Mucosa of gallbladder (tissue), 1 donor: Measurements from ENCODE around the gene FHIT. TPM values are rescaled to one million over a fixed set of nuclear protein-coding genes. Genes with fewer than 3 reads are reported as not detected.

Experiments used
- DNase-seq: peaks from one replicate; pipeline ENCODE4 v3.0.0-alpha.2; 2020; ENCODE audit warnings: low spot score
- total RNA-seq: library from RNA; stranded (reverse); gene quantifications from one replicate; pipeline ENCODE4 v1.2.1, GENCODE V29; 2021
- donor health status: DM: no; HTN: no; CAD: no.

FHIT gene
- total RNA-seq, 1 donor from 2014 or later = 38.6 TPM

DNA sequence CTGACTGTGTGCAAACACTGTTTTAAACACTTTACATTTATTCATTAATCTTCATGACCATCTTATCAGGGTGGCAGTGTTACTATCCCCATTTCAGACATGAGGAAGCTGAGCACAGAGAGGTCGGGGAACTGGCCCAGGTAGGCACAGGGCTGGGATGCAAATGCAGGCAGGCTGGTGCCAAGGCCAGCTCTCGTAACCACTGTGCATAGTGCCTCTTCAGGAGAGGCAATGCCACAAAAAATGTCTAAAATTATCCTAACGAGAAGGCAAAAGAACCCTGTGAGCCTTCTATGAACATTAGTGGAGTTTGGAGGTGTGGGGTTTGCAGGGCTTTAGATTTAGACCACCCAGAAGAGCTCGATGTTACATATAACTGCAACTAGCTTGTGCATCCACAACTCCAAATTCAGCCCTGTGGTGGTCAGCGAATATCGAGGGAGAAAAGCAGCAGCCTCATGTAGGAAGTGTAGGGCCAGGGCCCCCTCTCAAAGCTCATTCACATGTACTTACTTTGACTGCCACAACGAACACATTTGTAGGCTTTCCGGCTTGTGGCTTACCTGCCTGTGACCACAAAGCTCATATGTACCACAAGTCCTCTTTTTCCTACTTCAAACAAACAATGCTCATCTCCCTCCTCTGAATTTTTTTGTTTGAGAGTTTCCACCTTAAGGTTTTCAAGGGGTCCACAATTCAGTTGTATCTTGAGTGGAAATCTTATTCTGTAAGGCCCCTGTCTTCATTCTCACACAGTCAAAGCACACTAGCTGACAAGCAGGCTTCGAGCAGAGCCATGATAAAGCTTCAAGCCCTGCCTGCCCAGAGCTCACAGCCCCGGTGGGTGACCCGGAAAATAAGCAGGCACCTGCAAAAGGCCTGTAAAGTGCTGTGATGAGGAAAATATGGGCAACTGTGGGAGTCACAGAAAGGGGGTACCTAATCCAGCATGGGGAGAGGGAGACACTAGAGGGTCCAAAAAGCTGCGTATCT, 1478.5 kb downstream of the FHIT start:
- DNase-seq = no peak

DNA sequence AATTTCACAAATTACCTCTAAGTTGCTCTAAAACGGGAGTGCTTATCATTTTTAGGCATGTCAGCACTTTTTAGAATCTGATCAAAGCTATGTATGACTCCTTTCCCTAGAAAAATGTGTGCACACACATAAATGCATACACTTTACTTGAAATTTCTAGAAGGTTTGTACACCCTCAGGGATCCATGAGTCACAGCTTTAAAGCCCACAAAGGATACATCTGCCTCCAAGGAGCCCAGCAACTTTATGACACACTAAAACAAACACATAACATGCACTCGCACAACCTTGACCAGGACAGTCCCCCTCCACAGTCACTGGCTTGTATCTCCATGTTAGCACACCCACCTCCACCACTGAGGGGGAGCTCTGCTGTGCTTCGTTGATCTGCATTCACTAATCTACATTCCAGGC, 1479.5 kb downstream of the FHIT start:
- DNase-seq = no peak

DNA sequence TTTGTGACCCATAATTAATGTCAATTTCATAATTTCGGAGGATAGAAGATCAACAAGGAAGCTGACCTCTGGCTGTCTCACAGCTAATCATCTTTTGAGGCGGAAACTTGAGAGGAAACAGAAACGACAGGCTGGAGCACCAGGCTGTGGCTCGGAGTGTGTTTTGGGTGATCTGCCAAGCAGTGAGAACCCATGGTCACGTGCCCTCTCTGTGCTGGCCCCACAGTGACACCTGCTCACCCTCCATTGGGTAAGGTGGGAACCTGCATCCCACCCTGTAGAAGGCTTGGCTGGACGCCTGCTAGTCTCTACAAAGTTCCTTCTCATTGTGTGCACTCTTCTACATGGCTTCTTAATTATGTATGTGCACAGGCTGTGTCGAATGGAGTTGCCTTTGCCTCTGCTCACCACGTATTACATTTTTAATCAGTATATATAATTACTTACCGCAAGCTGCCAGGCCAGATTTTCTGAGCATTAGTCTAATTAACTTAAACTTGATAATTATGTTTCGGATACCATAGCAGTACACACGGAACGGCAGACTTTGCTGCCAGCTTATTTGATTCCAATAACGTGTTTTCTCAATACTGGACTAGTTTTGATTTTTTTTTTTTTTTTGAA, 1482.0 kb downstream of the FHIT start:
- no peak for DNase-seq

DNA sequence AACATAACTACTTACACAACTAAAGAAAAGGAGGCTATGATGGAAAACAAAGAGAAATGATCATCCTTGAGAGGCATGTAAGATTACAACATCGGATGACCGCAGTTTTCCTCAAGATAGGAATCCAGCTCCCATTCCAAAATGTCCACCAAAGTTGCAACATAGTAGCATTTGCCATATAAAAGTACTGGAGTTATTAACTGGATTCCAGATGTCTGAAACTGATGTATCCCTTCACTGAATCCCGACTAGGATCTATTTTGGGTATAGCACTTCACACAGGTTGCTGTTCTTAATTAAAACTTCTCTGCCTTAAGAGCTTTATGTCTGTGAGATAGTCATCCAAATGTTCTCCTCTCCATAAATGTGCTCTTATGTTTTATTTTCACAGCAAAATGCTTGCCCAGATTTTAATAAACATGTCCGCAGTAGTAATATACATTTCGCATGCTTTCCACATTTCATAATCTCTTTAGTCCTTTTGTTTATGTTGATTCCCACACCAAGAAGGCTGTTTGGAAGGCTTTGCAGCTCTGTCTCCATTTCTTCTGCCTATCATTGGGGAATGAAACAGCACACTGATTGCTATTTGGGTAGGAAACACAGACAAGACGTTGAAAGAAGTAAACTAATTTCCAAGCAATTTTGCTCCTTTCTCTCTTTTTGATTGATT, 1484.9 kb downstream of the FHIT start:
- peak; percentile 25 for DNase-seq

DNA sequence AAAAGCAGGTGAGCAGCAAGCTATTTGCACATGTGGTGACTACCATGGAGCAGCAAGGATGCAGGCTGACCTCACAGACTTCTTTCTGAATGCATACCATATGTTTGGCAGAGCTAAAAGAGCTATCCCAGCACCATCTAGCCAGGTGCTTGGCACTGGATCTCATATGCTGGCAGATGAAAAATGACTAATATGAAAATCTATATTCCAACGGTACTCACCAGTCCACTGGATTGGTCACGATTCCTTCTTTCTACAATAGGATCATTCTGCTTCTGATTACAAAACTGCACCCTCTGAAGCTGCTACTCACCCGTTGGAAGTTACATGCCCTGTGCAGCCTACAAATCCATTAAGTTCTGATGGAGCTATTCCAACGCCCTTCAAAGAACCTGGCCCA, 1487.1 kb downstream of the FHIT start:
- no peak for DNase-seq

DNA sequence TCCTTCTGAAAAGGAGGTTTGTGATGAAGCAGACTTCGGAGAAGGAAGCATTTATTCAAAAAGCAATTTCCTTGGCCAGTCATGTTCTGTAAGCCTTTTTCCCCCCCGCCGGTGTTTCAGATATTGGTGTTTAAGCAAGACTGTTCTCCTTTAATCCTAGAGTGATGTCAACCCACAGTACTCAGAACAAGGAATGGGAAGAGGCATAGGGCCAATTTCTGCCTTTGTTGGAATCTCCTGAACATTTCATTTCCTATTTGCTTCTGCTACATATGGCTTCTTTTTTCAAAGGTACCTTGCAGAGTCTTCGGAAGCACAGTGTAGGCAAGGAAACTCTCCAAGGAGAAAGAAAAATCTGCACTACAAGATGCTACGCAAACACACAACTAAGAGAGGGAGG, 1488.3 kb downstream of the FHIT start:
- no peak for DNase-seq

DNA sequence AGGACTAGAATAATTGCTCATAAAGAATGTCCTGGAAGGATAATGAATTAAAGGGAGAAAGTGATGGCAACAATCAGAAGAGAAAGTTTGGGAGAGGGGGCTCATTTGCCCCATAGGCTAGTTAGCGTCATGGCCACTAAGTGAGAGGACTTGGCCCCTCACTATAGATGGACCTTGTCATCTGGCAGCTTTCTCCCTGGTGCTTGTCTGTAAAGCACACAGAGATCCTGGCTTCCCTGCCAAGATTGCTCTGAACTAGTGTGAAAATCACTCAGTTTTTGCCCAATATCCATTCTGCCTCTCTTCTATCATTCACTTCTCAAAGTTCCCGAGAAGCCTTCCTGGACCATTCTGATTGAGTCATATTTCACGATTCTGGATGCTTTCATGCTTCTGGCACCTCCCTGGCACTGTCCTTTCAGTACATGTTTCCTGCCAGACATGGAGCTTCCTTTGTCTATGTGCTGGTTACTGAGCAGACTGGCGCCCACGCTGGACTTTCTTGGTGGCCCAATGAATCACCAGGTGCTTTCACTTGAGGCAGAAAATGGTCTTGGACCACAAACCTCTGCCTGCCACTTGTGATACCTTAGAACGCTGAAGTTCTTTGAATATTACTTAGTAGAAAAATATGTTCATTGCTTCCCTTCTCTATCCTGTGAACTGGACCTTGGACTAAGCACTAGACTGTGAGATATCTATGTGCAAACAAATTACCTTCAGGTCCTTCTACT, 1491.8 kb downstream of the FHIT start:
- DNase-seq = no peak

DNA sequence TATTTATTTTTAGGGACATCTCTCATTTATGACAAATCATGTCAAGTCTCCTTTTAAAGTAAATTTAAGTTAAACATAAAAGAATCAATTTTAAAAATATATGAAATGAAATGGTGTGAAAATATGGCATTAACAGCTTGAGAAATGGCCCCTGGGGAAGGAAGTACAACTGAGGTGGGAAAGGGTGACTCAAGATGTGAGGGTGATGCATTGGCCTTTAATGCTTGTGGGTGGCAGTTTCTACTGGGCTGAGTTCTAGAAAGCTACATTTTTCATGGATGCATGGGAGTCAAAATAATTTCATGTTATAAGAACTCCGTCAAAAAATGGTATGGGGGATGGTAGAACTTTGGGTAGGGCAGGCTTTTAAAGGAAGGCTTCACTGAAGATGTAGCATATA, 1492.6 kb downstream of the FHIT start:
- no peak for DNase-seq

DNA sequence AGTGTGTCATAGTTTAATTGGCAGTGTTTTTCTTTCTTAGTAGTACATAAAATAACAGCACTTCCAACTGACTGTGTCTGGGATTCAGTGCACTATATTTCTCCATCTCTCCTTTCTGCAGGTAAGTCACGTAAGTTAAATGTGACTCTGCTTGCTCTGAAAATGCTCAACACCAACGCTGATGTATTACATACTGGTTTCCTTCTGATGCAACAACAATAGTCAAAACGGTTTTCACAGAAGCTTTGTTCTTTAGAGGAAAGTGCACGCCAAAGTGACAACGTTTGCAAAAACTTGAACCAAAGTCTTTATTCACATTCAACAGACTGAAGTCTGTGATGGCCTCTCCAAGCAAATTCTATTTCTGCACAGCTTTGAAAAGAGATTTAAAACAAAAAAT, 1494.3 kb downstream of the FHIT start:
- DNase-seq = no peak

DNA sequence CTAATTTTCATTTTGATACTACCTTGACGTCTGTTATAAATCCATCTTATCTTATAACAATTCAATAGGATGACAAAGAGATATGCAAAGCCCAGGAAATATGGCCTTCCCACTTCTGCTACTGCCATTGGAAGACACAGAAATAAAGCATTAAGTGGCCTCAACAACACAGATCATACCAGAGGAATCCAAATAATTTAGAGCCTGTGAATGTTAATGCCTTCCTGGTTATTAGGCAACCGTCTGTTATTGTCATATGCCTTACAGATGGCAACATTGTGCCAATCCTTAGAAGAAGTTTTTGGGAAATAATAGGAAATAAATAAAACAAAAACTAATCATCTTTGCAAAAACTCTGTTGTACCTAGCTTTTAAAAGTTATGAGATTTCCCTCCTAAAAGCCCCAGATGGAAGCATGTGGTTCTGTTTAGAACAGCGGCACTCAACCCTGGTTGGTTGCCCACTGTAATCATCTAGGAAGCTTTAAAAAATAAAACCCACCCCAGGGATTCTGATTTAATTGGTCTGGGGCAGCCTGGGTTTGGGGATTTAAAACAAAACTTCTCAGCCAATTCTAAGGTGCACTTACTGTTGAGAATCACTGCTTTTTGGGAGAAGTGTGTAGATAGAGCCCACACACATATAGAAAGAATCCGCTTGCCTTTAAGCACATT, 1496.7 kb downstream of the FHIT start:
- no peak for DNase-seq

DNA sequence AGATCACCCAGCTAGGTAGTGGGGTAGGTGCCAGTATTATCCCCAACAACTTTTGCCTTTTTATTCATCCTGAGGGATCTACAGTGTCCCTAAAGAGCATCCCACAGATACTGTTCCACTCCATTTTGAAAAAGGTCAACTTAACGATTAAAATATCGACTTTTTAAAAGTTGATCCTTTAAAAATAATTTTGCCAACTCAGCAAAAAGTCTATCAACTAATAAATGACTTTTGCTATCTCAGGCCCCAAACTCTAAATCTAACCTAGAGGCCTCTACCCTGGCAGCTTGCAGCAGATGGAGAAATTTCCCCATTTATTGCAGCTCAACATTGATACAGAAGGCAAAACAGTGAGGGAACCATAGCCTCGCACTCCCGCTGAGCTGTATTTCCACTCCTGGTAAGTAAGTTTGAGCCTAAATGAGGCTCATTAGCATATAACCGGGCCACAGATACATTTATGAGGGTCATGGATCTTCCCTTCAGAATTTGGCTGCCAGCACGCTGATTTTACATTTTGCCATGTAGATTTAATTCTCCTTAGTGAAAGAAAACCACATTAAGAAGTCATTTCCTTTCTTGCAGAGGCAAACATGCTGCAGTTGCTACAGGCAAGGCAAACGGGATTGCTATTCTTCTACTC, 1497.3 kb downstream of the FHIT start:
- no peak for DNase-seq

DNA sequence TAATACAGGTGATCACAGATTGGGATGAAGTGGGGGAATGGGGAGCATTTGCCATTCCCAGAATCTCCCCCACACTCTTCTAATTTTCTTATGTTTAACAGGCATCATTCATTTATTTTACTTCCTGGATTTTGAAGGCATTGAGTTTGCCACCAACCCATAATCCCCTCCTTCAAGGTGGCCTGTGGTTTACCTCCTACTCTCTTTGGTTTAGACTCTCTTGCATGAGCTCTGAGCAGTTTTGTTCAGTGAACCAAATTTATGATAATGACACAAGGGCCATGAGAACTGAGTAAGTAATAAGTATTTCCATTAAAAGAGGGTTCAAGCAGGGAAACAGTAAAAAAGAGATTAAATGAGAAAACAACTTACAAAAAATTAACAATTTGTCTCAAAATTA, 1498.3 kb downstream of the FHIT start:
- no peak for DNase-seq

DNA sequence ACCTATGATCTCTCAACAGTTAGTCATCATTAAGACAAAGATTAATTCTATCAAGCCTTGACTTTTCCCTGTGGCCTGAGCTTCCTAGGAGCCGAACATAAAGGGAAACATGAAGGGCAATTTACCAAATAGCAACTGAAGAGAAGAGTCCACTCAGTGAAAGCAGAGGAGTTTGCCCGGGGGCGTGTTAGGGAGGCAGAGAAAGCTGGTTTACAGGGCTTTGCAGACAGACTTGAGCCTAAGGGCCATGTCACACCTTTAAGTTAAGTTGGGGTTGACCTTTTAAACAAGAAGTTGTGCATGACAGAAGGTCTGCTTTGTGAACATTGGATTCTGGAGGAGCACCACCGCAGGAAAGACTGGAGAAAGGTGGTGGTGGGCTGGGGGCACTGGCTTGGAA, 1499.6 kb downstream of the FHIT start:
- no peak for DNase-seq

DNA sequence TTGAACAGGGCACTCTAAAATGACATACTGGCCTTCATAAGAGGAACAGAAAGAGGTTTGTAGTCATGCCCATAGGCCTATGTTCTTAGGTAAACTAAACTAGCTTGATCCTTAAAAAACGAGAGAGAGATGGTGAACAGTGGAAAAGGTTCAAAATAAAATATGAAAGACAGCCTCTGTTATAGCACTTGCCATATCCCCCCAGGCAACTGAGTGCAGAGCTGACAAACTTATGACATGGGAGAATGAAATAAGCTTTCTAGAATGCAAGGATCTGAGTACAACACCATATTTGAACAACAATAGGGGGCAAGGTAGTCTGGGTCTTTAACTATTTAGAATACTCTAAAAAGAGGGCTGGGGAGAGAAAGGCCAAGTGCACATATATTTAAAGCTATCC, 1500.9 kb downstream of the FHIT start:
- DNase-seq = no peak

DNA sequence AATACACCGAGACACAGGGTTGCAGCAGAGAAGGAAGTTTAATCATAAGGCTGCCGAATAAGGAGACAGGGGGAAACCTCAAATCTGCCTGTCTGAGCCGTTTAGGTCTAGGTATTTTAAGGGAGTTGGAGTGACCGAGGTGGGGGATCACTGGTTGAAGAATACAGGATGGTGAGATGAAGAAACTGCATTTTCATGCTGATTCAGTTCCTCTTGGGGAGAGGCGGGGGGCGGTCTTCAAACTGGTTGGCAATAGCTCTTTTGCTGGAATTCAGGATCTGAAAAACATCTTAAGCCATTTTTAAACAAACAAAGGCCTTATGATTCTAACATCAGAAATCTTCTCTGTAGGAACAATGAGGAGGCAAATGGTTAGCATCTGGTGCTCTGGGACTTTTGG, 1502.0 kb downstream of the FHIT start:
- no peak for DNase-seq

DNA sequence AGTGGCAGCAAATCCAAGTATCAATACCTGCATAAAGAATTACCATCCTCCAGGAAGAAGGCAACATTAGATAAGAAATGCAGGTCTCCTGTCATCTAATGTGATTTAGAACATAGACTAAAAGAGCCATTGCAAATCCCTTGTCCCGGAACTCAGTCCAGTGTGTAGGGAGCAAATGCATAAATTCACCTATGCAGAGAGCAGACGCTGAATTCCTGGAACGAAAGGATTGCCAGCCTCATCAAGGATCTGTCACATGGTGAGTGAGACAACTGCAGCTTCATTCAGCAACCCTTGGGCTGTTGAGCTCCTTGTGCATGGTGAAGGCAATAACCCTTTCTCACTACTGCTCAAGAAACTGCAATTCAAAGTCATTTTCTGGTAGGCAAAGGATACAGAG, 1504.7 kb downstream of the FHIT start:
- DNase-seq = no peak

DNA sequence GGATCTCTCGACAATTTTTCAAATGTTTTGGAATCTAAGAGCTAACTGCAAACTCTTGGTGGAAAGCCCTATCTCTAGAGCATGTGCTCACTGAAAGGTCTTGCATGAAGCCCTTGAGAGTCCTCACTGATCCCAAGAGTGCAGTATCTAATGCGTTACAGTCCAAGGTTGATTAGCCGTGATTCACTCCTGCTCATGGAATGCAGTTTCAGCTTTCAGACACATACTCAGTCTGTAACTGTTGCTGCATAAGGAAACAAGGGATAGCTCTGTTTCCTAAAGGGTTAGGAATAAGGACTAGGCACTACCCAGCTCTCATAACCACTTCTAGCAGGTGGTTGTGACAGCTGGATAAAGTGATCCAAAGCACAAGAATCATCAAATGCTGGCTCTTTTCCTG, 1514.0 kb downstream of the FHIT start:
- DNase-seq = no peak

DNA sequence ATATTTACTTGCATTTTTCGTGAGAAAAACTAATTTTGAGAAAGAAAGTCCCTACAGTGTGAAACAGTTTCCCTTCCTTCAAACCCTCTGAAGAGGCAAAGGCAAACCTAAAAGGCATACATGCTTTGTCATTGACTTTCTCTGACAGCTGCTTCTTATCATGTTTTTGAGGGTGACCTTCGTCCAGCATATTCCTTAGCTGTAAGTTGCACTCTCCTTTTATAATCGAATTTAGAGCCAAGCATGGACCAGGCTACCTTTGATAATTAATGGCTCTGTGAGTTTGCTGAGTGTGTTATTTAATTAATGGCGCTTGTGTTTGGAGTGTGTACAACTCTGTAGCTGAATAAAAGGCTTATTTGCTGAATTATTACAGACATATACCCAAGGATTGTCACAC, 1517.2 kb downstream of the FHIT start:
- DNase-seq = no peak

DNA sequence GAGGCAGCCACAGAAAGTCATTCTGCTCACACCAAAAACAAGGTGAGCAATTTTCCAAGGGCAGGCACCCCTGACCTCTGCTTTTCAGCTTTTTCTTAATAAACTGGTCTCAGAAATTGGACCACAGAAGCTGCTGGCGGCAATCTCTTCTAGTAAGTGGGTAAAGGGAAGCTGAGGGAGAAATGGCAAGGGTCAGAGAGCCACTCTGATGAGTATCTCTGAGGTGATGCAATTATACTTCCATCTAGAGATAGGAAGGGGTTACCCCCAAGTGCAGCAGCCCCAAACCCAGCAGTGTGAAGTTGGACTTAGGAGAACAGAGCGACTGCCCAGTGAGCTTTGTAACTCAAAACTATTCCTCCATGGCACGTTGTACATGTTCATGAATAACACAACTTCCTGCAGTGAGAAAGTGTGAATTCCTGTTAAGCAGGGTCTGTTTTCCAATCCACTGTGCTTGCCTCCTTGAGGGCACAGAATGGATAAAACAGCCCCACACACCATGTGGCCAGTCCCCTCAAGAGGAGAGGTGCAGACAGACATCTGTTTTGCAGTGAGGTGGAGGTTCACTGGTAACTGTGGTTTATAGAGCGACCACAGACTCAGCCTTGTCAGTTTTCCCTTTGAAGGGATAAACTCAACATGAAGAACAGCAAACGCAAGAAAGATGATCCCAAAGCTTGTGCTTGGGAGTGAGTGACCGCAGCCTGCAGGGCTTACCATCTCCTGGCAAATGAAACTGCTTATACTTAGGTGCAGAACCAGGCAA, 1518.0 kb downstream of the FHIT start:
- no peak for DNase-seq

DNA sequence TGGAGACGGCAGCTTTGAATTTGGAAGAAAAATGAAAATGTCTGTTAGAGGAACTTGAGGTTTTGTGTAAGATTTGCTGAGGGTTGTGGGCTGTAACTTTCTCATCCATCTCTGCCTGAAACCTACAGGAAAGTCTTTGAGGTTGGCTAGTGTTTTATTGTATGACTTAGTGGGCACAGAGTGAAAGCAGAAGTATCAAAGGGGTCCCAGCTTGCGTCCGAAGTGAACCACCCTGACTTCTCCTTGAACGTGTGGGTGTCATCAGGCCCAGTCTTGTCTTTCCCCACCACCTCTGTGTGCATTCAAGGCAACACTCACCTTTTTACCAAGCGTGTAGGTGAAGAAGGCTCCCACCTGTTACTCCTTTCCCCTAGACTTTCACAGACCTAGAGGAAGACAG, 1519.3 kb downstream of the FHIT start:
- no peak for DNase-seq
